ENCODE data around the gene ZNF823. TPM values are rescaled to one million over a fixed set of nuclear protein-coding genes. Genes with fewer than 3 reads are reported as not detected.

The ZNF823 gene
- total RNA-seq, 1 donor from 2014 or later = 12.0 TPM

GRCh38 chr19:11763611-11764010, 24.9 kb upstream of the ZNF823 start:
- DNase-seq (ENCODE audit: low spot score, unreplicated experiment) = no peak
- peaks cover 28% of the 10 kb centered on the region for H3K27me3 Mint-ChIP-seq
- no peaks in the 10 kb centered on the region for H3K36me3 Mint-ChIP-seq (ENCODE audit: insufficient read depth)
- H3K27ac Mint-ChIP-seq = no peak overlapping the region
- no peak overlapping the region for H3K4me3 Mint-ChIP-seq (ENCODE audit: low read depth)
- TF ChIP-seq CTCF (IDR thresholded peaks at IDR 0.05; ENCODE audit: unreplicated experiment) = no peak
- peaks cover 10% of the 10 kb centered on the region for H3K4me1 Mint-ChIP-seq (ENCODE audit: low read depth)
- peaks cover 8% of the 10 kb centered on the region for H3K9me3 Mint-ChIP-seq (ENCODE audit: low read depth)

- DNase-seq (ENCODE audit: low spot score, unreplicated experiment) = no peak
- Mint-ChIP-seq H3K4me3 (ENCODE audit: low read depth) (no peak overlapping the region), H3K27me3 (peaks cover 28% of the 10 kb centered on the region), H3K27ac (no peak overlapping the region), H3K9me3 (ENCODE audit: low read depth) (peaks cover 8% of the 10 kb centered on the region), H3K4me1 (ENCODE audit: low read depth) (peaks cover 9% of the 10 kb centered on the region), H3K36me3 (ENCODE audit: insufficient read depth) (no peaks in the 10 kb centered on the region)
- TF ChIP-seq CTCF (IDR thresholded peaks at IDR 0.05; ENCODE audit: unreplicated experiment) = no peak
Measured at GRCh38 chr19:11763117-11763516, 24.4 kb upstream of the ZNF823 start.

GRCh38 chr19:11759805-11760204, 21.1 kb upstream of the ZNF823 start:
- Mint-ChIP-seq H3K36me3 (ENCODE audit: insufficient read depth) (no peaks in the 10 kb centered on the region), H3K9me3 (ENCODE audit: low read depth) (peaks cover 27% of the 10 kb centered on the region), H3K27ac (no peak overlapping the region), H3K27me3 (peaks cover 24% of the 10 kb centered on the region), H3K4me1 (ENCODE audit: low read depth) (no peaks in the 10 kb centered on the region), H3K4me3 (ENCODE audit: low read depth) (no peak overlapping the region)
- no peak for DNase-seq (ENCODE audit: low spot score, unreplicated experiment)
- TF ChIP-seq CTCF (IDR thresholded peaks at IDR 0.05; ENCODE audit: unreplicated experiment) = no peak

- Mint-ChIP-seq H3K27me3 (no peaks in the 10 kb centered on the region), H3K9me3 (ENCODE audit: low read depth) (peaks cover 44% of the 10 kb centered on the region), H3K36me3 (ENCODE audit: insufficient read depth) (no peaks in the 10 kb centered on the region), H3K4me3 (ENCODE audit: low read depth) (no peak overlapping the region), H3K4me1 (ENCODE audit: low read depth) (no peaks in the 10 kb centered on the region), H3K27ac (no peak overlapping the region)
- DNase-seq (ENCODE audit: low spot score, unreplicated experiment) = no peak
- TF ChIP-seq CTCF (IDR thresholded peaks at IDR 0.05; ENCODE audit: unreplicated experiment) = no peak
Measured at GRCh38 chr19:11756965-11757364, 18.2 kb upstream of the ZNF823 start.

GRCh38 chr19:11754663-11755062, 15.9 kb upstream of the ZNF823 start:
- TF ChIP-seq CTCF (IDR thresholded peaks at IDR 0.05; ENCODE audit: unreplicated experiment) = no peak

More at GRCh38 chr19:11754663-11755062, 15.9 kb upstream of the ZNF823 start:
- Mint-ChIP-seq H3K27me3 (no peaks in the 10 kb centered on the region), H3K9me3 (ENCODE audit: low read depth) (peaks cover 63% of the 10 kb centered on the region), H3K27ac (no peak overlapping the region), H3K4me1 (ENCODE audit: low read depth) (no peaks in the 10 kb centered on the region), H3K4me3 (ENCODE audit: low read depth) (no peak overlapping the region), H3K36me3 (ENCODE audit: insufficient read depth) (no peaks in the 10 kb centered on the region)
- no peak for DNase-seq (ENCODE audit: low spot score, unreplicated experiment)

All from progenitor cell of endocrine pancreas (in vitro differentiated cells).